HG02610 (cell line): ENCODE data around the gene ASIC4.

ENCODE experiments used
- ATAC-seq: cut with Tn5 transposase; IDR thresholded peaks from one replicate; pipeline ENCODE4 v1.9.1; 2021; ENCODE audit warnings: mild to moderate bottlenecking, moderate library complexity; ENCODE audit not compliant: unreplicated experiment

The ASIC4 gene

GRCh38 chr2:219496825-219497494 is 17.3 kb upstream of the ASIC4 start:
- no peak for ATAC-seq

- no peak for ATAC-seq
These were observed 16.6 kb upstream of the ASIC4 start for GRCh38 chr2:219497495-219498279.

GRCh38 chr2:219498280-219499057 is 15.8 kb upstream of the ASIC4 start, which contains the start of gene GMPPA:
Gene GMPPA (plus strand): TSS chr2:219498891. CDS start chr2:219499976, 1,085 bp downstream.
- peak; percentile 97 for ATAC-seq

DNA sequence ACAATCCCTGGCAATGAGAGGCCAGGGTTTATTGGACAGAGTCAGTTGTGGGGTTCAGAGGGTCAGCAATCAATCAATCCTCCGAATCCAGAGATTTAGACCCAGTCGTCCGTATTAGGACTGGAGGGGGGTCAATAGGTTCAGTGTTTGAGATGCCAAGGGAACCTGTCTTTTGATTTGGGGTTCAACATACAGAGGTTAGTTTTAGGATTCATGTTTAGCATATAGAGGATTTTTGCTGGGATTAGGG is 15.3 kb upstream of the ASIC4 start:
- ATAC-seq: no peak

DNA sequence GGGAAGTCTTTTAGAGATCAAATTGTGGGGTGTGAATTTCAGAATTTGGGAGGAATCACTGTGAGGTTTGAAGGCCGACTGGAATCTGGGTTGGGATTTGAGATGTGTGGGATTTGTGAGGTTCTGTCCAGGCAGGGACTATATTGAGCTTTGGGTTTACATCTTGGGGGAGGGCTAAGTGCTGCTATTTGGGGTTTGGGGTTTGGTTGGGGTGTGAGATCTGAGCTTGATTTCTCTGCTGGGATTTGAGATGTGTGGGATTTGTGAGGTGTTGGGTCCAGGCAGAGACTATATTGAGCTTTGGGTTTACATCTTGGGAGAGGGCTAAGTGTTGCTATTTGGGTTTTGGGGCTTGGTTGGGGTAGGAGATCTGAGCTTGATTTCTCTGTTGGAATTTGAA is 14.7 kb upstream of the ASIC4 start:
- ATAC-seq: no peak

- no peak for ATAC-seq
These were observed 14.1 kb upstream of the ASIC4 start for GRCh38 chr2:219500135-219500534.

DNA sequence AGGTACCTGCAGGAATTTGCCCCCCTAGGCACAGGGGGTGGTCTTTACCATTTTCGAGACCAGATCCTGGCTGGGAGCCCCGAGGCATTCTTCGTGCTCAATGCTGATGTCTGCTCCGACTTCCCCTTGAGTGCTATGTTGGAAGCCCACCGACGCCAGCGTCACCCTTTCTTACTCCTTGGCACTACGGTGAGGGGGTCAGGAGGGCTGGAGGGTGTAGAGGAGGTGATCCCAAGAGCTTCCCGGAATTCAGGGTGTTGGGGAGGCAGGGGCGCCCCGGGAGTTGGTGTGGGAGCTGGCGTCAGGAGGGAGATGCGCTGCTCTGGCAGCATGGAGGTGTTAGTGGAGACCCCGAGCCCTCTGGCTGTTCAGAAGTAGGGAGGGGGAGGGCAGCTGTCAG is 12.4 kb upstream of the ASIC4 start:
- no peak for ATAC-seq

GRCh38 chr2:219502618-219503017 is 11.7 kb upstream of the ASIC4 start:
- ATAC-seq: no peak

- ATAC-seq: no peak
These were observed 8.7 kb upstream of the ASIC4 start for GRCh38 chr2:219505585-219505984.

DNA sequence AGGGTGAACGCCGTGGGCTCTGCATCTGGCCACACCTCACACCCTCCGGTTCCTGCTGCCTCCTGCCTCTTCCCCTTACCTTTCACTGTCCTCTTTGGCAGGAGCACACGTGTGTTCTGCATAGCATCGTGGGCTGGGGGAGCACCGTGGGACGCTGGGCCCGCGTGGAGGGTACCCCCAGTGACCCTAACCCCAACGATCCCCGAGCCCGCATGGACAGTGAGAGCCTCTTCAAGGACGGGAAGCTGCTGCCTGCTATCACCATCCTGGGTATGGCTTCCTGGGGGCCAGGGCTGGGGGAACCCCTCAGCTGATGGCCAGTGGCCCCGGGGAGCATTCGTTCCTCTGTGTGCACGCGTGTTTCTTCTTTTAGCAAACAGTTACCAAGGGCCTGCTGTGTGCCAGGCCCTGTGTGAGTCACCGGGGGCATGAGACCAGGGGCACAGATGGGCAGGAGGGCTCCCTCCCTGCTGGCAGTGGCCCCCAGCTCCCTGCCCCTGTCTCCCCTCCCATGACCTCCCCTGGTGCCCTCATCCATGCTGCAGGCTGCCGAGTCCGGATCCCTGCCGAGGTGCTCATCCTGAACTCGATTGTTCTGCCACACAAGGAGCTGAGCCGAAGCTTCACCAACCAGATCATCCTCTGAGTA is 8.0 kb upstream of the ASIC4 start:
- ATAC-seq: no peak

DNA sequence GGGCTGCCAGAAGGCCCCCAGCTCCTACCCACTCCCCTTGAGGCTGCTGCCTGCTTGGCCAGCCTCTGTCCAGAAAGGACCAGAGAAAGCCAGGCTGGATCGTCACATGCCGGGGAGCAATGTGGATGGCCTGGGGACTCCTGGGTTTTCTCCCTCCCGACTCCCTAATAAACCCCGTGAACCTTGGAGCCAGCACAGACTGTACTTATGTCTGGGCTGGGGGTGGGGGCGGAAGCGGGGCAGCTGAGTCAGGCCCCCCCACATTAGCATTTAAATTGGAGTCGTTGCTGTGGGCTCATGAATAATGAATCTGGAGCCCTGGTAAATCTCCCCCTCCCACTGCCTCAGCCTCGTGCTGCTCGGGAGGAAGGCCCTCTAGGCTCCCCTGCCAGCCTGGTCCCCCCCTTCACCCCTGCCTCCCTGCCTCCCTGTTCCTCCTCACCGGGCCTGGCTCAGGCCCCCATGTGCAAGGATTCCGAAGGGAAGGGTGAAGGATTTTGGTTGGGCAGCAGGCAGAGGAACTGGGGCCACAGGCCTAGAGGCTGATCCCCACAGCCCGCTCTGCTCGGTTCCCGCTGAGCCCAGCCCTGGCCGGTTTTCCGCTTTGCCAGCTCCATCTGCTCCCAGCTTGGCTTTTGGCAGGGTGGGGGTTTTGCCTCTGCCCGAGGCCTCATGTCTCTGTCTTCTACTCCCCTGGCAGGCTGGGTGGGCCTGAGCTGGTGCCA is 7.3 kb upstream of the ASIC4 start:
- ATAC-seq: no peak

DNA sequence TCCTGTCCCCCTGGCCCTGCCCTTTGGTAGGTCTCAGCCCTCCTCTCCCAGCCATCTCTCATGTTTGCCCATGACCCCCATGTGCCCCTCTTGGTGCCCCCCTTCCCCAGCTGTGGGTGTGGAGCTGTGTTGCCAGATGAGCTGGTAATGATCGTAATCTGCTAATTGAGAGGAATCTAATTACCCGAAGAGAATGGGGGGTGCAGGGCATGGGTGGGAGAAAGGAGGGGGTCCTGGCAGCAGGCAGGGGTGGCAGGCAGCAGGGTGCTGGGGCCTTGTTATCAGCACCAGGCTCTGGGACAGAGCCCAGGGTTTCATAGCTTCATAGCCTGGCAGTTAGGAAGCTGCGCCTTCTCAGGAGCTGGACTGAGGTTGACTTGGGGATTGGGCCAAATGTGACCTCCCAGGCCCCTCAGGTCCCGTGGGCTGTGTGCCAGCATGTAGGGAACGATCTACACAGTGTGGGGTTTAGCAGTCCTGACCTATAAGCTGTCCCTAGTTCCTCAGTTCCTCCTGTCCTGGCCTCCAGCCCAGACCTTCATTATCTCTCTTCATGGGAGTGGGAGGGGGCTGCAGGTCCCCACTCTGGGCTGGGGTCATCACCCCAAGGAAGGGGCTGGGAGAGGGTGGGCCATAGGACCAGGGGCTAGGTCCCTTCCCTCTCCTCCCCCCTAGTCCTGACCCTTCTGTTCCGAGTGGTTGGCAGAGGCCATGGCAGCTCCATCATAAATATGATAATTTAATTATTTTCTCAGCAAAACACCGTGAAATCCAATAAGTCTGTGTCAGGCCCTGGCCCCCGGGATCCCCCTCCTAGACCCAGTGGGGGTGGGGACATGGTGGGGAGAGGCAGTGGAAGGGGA is 6.5 kb upstream of the ASIC4 start:
- ATAC-seq: no peak

DNA sequence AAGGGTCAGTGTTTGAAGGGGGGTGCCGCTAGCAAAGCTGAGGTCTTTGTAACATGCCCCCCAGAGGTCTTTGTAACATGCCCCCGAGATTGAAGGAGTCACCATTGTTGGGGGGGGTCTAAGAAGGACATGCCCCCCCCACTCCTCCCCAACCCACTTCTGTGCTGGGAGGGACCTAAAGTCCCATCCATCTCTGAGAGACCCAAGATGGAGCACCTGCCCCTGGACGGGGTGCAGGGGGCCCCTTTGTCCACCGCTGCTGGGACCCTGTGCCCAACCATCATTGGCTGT is 5.9 kb upstream of the ASIC4 start:
- no peak for ATAC-seq

DNA sequence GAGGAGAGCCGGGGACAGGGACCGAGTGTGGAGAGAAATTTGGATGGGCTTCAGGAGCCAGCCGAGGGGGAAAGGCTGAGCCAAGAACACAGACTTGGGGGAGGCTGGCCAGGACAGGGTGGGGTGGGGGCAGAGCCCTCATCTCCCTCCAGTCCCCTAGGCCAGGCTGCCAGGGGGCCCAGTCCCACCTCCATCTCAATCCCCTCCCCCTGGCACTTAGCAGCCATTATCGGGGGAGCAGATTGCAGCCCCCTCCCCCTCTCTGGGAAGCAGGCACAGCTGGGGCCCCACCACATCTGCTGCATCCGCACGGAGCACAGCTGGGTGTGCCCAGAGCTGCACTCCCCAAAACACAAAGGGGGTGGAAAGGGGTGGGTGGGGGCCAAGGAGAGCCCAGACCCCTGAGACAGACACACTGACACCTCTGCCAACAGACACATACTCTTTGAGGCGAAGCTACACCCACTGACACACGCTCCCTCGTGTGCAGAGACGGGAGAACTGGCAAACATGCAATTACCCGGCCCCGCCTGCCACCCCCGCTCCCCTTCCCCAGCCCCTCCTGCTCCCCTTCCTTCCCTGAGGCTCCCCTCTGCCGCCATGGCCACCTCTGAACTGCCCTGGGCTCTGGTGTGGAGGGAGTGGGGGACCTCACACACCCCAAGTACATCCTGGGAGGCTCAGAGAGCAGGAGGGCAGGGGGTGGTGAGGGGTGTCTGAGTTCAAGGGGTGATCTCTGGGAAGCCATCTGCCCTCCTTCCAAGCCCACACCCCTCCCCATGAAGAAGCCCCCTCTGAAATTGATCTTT is 5.1 kb upstream of the ASIC4 start:
- peak; percentile 14 for ATAC-seq

- ATAC-seq: peak; percentile 49
These were observed 4.3 kb upstream of the ASIC4 start for GRCh38 chr2:219509780-219510511.

DNA sequence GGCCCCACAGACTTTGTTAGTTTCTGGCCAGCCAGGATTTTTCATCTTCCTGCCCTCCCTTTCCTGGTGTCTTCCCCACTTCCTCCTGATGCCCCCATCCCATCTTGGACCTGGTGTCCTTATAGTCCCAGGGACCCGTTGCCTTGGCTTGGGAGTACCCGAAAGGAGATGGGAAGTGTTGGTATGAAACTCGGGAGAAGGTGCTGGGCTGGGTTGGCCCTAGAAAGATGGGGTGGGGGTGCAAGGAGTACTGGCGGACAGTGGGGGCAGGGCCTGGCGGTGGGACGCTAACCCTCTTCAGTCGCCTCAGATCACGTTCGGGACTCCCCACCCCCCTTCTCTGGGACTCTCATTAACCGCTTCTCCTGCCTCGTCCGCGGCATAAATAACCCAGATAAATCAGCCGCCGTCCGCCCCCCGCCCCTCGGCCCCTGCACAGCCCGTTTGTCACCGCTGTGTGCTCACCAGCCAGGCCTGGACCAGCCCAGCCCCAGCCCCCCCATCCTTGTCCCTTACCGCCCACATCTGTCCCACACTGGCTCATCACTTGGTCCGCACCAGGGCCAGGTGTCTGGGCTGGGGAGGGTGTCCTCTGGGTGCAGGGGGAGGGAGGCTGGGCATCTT is 3.7 kb upstream of the ASIC4 start:
- ATAC-seq: no peak

GRCh38 chr2:219511547-219512325 is 2.5 kb upstream of the ASIC4 start:
- ATAC-seq: no peak
